ENCODE data around the gene GMPR2. TPM values are rescaled to one million over a fixed set of nuclear protein-coding genes. Genes with fewer than 3 reads are reported as not detected.

The GMPR2 gene
- total RNA-seq, 1 donor from 2014 or later: 46.5 TPM

- DNase-seq (ENCODE audit: low spot score): no peak
Measured at GRCh38 chr14:24283796-24284460, 51.2 kb downstream of the GMPR2 start.

GRCh38 chr14:24284501-24285035 is 51.8 kb downstream of the GMPR2 start:
- no peak for DNase-seq (ENCODE audit: low spot score)

GRCh38 chr14:24285351-24285750 is 52.6 kb downstream of the GMPR2 start:
- no peak for DNase-seq (ENCODE audit: low spot score)

GRCh38 chr14:24286996-24287395 is 54.3 kb downstream of the GMPR2 start:
- DNase-seq (ENCODE audit: low spot score): no peak

Other genes with a start within 250 kb of the GMPR2 start
- 18.9 TPM for gene DHRS4L2, start 244.0 kb upstream of the GMPR2 start, total RNA-seq
- 0.61 TPM for gene CARMIL3, start 180.9 kb upstream of the GMPR2 start, total RNA-seq
- not detected for gene CPNE6, start 161.4 kb upstream of the GMPR2 start, total RNA-seq
- gene PCK2, start 138.6 kb upstream of the GMPR2 start, total RNA-seq: 39.1 TPM
- 31.7 TPM for gene DCAF11, start 118.2 kb upstream of the GMPR2 start, total RNA-seq
- 1.6 TPM for gene NRL, start 118.0 kb upstream of the GMPR2 start, total RNA-seq
- 0.58 TPM for gene FITM1, start 102.3 kb upstream of the GMPR2 start, total RNA-seq
- gene PSME1, start 96.7 kb upstream of the GMPR2 start, total RNA-seq: 121 TPM
- 15.5 TPM for gene EMC9, start 91.3 kb upstream of the GMPR2 start, total RNA-seq
- 113 TPM for gene PSME2, start 86.3 kb upstream of the GMPR2 start, total RNA-seq
- gene RNF31, start 85.4 kb upstream of the GMPR2 start, total RNA-seq: 60.0 TPM
- gene IRF9, start 71.7 kb upstream of the GMPR2 start, total RNA-seq: 102 TPM
- gene REC8, start 60.8 kb upstream of the GMPR2 start, total RNA-seq: 31.5 TPM
- gene IPO4, start 44.1 kb upstream of the GMPR2 start, total RNA-seq: 46.3 TPM
- gene TM9SF1, start 37.5 kb upstream of the GMPR2 start, total RNA-seq: 51.0 TPM
- not detected for gene TSSK4, start 27.2 kb upstream of the GMPR2 start, total RNA-seq
- 58.7 TPM for gene CHMP4A, start 19.4 kb upstream of the GMPR2 start, total RNA-seq
- gene MDP1, start 16.9 kb upstream of the GMPR2 start, total RNA-seq: 10.3 TPM
- gene NEDD8, start 562 bp upstream of the GMPR2 start, total RNA-seq: 169 TPM
- gene TINF2, start 9.7 kb downstream of the GMPR2 start, total RNA-seq: 73.3 TPM
- gene TGM1, start 30.2 kb downstream of the GMPR2 start, total RNA-seq: 0.77 TPM
- gene RABGGTA, start 38.7 kb downstream of the GMPR2 start, total RNA-seq: 17.0 TPM
- gene DHRS1, start 66.9 kb downstream of the GMPR2 start, total RNA-seq: 19.0 TPM
- gene NOP9, start 66.9 kb downstream of the GMPR2 start, total RNA-seq: 23.4 TPM
- 19.1 TPM for gene CIDEB, start 75.0 kb downstream of the GMPR2 start, total RNA-seq
- 7.2 TPM for gene LTB4R2, start 77.2 kb downstream of the GMPR2 start, total RNA-seq
- 11.9 TPM for gene LTB4R, start 78.6 kb downstream of the GMPR2 start, total RNA-seq
- 59.6 TPM for gene ADCY4, start 102.1 kb downstream of the GMPR2 start, total RNA-seq
- 12.7 TPM for gene RIPK3, start 107.1 kb downstream of the GMPR2 start, total RNA-seq
- gene NFATC4, start 135.3 kb downstream of the GMPR2 start, total RNA-seq: 41.3 TPM
- 11.7 TPM for gene NYNRIN, start 166.1 kb downstream of the GMPR2 start, total RNA-seq
- gene CBLN3, start 196.7 kb downstream of the GMPR2 start, total RNA-seq: 5.0 TPM
- gene KHNYN, start 197.0 kb downstream of the GMPR2 start, total RNA-seq: 41.4 TPM
- gene SDR39U1, start 209.8 kb downstream of the GMPR2 start, total RNA-seq: 50.1 TPM